Measurements from ENCODE around the gene FBXL7.

Gene FBXL7

DNA sequence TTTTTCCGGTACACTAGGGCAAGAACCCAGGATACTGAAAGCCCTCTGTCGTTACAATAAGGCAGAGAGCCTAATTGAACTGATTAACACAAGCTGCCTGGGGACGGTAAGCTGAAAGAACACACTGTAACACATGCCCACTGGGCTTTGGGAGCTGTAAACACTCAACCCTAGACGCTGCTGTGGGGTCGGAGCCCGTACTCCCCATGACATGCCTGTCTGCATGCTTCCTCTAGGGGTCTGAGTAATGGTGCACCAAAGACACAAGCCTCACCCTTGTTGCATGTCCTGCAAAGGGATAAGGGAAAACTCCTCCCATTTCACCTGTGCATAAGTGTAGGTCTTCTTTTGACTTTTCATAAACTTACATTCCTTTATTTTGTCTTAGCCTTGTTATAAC, 194.0 kb downstream of the FBXL7 start:
- Histone ChIP-seq H4K20me1 (ENCODE audit: insufficient read depth, low read length) (no peaks in the 10 kb centered on the region), H3K9me2 (ENCODE audit: low read depth, low read length) (no peaks in the 10 kb centered on the region), H3F3A (ENCODE audit: insufficient read depth, low read length) (no peaks in the 10 kb centered on the region), H2AFZ (ENCODE audit: low read length) (no peak overlapping the region), H3K27me3 (ENCODE audit: insufficient read depth, low read length) (no peaks in the 10 kb centered on the region), H3K4me2 (ENCODE audit: low read length) (no peak overlapping the region), H3K9ac (ENCODE audit: low read length) (no peak overlapping the region), H3K9me3 (ENCODE audit: low read length) (no peaks in the 10 kb centered on the region), H3K36me3 (ENCODE audit: insufficient read depth, low read length) (no peaks in the 10 kb centered on the region), H3K4me1 (ENCODE audit: insufficient read depth, low read length, severe bottlenecking) (no peaks in the 10 kb centered on the region), H3K27ac (ENCODE audit: low read depth, low read length, poor library complexity, severe bottlenecking) (no peak overlapping the region), H3K79me2 (ENCODE audit: insufficient read depth, low read length) (no peaks in the 10 kb centered on the region), H3K4me3 (ENCODE audit: low read depth, low read length, poor library complexity, severe bottlenecking) (no peak overlapping the region)
- TF ChIP-seq, protein P1, sequence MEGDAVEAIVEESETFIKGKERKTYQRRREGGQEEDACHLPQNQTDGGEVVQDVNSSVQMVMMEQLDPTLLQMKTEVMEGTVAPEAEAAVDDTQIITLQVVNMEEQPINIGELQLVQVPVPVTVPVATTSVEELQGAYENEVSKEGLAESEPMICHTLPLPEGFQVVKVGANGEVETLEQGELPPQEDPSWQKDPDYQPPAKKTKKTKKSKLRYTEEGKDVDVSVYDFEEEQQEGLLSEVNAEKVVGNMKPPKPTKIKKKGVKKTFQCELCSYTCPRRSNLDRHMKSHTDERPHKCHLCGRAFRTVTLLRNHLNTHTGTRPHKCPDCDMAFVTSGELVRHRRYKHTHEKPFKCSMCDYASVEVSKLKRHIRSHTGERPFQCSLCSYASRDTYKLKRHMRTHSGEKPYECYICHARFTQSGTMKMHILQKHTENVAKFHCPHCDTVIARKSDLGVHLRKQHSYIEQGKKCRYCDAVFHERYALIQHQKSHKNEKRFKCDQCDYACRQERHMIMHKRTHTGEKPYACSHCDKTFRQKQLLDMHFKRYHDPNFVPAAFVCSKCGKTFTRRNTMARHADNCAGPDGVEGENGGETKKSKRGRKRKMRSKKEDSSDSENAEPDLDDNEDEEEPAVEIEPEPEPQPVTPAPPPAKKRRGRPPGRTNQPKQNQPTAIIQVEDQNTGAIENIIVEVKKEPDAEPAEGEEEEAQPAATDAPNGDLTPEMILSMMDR (IDR thresholded peaks at IDR 0.05; ENCODE audit: low read length), result no peak

DNA sequence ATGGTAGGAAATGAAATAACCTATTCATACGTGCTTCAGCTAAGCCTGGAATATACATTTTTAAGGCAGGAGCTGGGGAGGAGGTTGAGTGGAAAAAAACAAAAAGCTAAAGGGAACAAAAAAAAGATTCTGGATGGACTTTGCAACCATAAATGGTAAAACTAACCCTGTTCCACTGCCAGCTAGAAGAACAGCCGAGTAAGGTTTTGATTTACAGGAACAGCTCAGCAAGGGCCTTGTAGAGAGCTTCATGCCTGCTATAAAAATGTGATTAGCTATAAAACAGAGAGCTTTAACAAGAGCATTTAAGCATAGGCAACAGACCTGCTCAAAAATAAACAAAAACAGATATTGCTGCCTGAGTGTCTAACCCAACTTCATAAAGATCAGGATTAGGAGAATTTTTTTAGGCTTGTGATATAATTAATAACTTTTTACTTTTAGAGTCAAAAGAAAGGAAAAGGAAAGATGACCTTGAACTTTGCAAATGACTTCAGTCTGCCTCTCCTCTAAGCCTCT, 194.8 kb downstream of the FBXL7 start:
- H3K9ac ChIP-seq (ENCODE audit: low read length), result no peak overlapping the region
- no peaks in the 10 kb centered on the region for H4K20me1 ChIP-seq (ENCODE audit: insufficient read depth, low read length)
- no peak overlapping the region for H3K27ac ChIP-seq (ENCODE audit: low read depth, low read length, poor library complexity, severe bottlenecking)

DNA sequence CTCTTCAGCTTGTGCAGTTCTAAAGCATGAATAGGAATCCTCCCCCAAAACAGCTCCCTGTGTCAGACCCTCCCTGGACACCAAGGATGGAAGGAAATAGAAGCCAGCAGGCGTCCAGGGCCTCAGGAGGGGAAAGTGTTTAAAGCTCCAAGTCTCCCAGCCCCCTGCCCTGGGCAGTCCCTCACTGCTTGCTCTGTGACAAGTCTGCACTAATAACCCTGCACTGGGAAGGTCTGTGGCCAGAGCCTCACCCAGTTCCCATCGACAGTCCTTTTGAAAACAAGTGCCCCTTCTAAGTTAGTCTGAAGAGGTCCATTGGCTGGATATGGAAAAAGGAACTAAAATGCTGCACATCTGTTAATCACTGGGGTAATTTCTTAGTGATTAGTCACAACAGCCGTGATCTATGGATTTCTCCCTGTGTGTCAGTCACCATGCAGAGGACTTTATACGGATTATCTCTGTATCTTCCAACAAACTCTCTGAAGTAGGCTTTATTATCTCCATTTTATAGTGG, 195.3 kb downstream of the FBXL7 start:
- Histone ChIP-seq H3F3A (ENCODE audit: insufficient read depth, low read length) (no peaks in the 10 kb centered on the region), H4K20me1 (ENCODE audit: insufficient read depth, low read length) (no peaks in the 10 kb centered on the region), H3K4me2 (ENCODE audit: low read length) (no peak overlapping the region), H2AFZ (ENCODE audit: low read length) (no peak overlapping the region), H3K9me2 (ENCODE audit: low read depth, low read length) (no peaks in the 10 kb centered on the region), H3K79me2 (ENCODE audit: insufficient read depth, low read length) (no peaks in the 10 kb centered on the region), H3K36me3 (ENCODE audit: insufficient read depth, low read length) (no peaks in the 10 kb centered on the region), H3K4me1 (ENCODE audit: insufficient read depth, low read length, severe bottlenecking) (no peaks in the 10 kb centered on the region), H3K9ac (ENCODE audit: low read length) (no peak overlapping the region), H3K27ac (ENCODE audit: low read depth, low read length, poor library complexity, severe bottlenecking) (no peak overlapping the region), H3K4me3 (ENCODE audit: low read depth, low read length, poor library complexity, severe bottlenecking) (no peak overlapping the region), H3K27me3 (ENCODE audit: insufficient read depth, low read length) (no peaks in the 10 kb centered on the region), H3K9me3 (ENCODE audit: low read length) (no peaks in the 10 kb centered on the region)
- TF ChIP-seq, protein P1 (IDR thresholded peaks at IDR 0.05; ENCODE audit: low read length), result no peak
- TF ChIP-seq EZH2 (IDR thresholded peaks at IDR 0.05; ENCODE audit: borderline replicate concordance, low read length), result no peak

More for the DNA sequence above, 194.8 kb downstream of the FBXL7 start:
- H3K79me2 ChIP-seq (ENCODE audit: insufficient read depth, low read length), result no peaks in the 10 kb centered on the region
- no peak overlapping the region for H3K4me3 ChIP-seq (ENCODE audit: low read depth, low read length, poor library complexity, severe bottlenecking)
- no peaks in the 10 kb centered on the region for H3K27me3 ChIP-seq (ENCODE audit: insufficient read depth, low read length)
- H3K36me3 ChIP-seq (ENCODE audit: insufficient read depth, low read length), result no peaks in the 10 kb centered on the region
- no peaks in the 10 kb centered on the region for H3F3A ChIP-seq (ENCODE audit: insufficient read depth, low read length)
- H3K4me2 ChIP-seq (ENCODE audit: low read length), result no peak overlapping the region
- no peak overlapping the region for H2AFZ ChIP-seq (ENCODE audit: low read length)
- no peaks in the 10 kb centered on the region for H3K9me2 ChIP-seq (ENCODE audit: low read depth, low read length)
- H3K4me1 ChIP-seq (ENCODE audit: insufficient read depth, low read length, severe bottlenecking), result no peaks in the 10 kb centered on the region
- TF ChIP-seq, protein P1 (IDR thresholded peaks at IDR 0.05; ENCODE audit: low read length), result no peak
- no peak for TF ChIP-seq EZH2 (IDR thresholded peaks at IDR 0.05; ENCODE audit: borderline replicate concordance, low read length)
- H3K9me3 ChIP-seq (ENCODE audit: low read length), result no peaks in the 10 kb centered on the region
